Stimulated activated CD4-positive, alpha-beta T cell treated with anti-CD3 and anti-CD28 coated beads, Interleukin-12 subunit alpha, Interleukin-12 subunit beta, amount 100 ng/mL, for 24 hours (primary cell): Measurements from ENCODE around the gene HOXA6.

Source experiments
- DNase-seq, 2 experiments: peaks; one replicate each; pipeline ENCODE4 v3.0.0-alpha.2; 2020; ENCODE audit warnings: low read depth in 2 of 2

The HOXA6 gene

DNA sequence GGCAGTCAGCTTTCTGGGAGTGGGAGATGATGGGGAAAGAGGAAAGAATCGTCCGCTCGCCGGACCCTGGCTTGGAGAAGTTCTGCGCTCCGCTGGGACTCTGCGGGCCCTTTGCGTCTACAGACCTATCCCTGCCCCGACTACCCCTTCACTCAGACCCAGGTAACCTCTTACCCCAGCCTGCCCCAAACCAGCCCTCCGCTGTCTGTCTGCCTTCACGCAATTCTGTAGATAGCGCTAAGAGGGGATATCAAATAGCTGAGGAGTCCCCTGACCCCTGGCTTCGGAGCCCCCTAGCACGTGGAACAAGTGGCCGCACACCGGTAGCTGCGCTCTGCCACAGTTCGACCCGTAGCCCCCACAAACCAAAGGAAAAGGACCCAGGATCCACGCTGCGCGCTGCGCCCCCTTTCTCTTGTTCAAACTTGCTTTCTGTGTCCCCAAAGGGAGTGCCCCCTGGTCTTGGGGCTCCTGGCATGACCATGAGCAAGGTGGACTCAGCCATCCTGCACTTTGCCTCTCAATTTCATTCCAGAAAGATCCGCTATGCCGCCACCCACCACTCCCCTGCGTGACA, 24.0 kb downstream of the HOXA6 start:
- DNase-seq: no peak

DNA sequence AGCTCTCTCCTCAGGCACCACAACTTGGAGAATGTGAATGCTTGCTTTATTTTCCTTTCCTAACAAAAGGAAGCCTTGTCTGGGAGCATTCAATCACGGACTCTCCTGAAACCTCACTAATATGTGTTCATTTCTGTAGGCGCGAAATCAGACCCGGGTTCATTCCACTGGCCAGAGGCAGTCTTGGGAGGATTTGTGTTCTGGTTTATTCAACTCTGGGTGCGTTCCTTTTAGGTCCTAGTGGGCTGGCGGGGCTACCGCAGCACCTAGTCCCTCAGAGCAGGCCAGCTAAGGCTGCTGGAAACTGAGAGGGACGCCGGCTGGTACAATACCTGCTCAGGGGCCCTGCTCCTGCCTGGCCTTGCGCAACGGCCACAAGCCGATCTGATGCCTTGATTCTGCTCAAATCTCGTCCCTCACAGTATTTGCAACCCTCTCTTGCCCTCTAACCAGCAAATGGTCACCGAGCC, 24.5 kb downstream of the HOXA6 start:
- DNase-seq: no peak

DNA sequence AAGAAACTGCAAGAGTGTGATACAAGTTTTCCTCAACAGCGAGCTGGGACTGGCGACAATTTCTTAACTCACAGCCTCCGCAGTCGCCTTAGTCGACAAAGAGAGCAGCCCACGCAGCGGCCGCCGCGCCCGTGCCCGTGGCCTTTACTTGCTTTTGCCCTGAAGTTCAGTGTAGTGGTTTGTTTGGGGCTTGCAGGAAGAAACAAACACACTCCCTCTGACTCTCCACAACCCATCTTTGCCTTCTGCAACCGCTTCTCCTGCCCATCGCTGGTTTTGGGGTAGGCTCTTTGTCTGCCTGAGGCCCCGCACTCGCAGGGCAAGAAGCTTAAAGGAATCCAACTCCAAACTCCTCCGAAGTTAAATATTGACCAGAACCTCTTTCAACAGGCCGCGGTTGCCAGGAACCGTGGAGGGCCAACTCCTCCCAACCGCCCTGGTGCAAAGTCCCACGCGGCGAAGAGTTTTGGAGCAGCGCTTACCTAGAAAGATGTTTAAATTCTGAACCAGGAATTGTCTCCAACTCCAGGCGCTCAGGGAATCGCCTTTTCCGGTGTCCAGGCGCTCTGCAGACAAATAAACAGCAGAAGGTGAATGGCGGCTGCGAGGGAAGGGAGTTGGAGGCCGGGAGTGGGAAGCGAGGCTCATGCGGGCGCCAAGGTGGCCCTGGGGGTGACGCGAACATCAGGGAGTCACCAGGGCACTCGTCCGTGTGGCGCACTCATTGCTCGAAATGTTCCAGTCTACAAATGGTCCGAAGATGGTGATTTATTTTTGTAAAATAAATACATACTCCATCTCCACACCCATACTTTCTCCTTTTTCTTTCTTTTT, 25.3 kb downstream of the HOXA6 start:
- no peak for DNase-seq

DNA sequence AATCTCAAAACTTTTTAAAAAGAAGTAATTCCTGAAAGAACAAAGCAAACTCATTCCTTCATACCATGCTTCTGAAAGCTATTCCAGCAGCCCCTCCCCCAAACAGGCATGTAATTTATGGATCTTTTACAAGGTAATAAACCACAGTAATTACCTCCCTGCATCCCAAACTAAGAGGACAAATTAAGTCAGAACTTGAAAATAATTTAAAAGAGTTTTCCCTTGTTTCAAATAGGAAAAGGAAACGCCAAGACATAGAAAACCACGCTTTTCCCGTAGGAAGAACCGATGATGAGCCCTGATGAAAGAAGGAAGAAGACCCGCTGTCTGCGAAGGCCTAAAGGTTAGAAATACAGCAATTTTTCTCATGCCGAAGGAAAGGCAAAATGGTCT, 25.9 kb downstream of the HOXA6 start:
- DNase-seq: no peak

DNA sequence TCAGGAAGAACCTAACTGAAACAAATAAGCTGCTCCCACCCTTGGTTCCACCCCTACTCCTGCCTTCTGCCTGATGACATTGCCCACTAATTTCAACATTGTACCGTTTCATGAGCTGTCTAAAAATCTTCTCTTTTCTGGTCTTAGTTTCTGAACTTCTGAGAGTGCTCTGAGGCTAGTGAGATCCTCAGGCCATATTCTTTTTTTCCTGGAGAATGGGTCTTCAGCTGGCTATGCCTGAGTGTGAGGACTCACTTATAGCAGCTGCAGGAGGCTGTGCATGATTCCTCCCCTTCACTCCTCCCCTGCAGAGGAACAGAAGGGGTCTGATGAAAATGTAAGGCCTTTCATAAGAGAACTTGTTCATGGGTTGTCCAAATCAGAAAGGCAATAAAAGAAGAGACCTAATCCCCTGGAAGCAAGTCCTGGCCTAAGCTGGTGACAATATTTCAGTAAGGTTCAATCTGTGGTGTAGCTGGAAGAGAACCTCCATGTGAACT, 28.1 kb downstream of the HOXA6 start:
- DNase-seq: no peak

DNA sequence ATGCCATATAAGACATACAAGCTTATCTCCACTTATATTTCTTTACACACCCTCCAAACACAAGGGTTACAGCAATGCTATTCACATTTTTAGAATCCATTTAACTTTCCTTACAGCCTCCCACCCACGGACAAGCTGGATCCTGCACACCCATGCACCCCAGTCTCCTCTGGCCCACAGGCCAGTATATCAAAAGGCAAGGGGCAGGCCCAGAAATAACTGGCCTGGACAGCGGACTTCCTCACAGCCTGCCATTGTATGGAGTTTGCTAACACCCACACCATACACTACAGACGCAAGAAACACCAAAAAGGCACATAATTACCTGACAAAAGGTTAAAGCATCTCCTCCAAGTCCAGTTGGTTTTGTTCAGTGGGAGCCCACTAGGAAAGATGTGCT, 29.0 kb downstream of the HOXA6 start:
- no peak for DNase-seq

DNA sequence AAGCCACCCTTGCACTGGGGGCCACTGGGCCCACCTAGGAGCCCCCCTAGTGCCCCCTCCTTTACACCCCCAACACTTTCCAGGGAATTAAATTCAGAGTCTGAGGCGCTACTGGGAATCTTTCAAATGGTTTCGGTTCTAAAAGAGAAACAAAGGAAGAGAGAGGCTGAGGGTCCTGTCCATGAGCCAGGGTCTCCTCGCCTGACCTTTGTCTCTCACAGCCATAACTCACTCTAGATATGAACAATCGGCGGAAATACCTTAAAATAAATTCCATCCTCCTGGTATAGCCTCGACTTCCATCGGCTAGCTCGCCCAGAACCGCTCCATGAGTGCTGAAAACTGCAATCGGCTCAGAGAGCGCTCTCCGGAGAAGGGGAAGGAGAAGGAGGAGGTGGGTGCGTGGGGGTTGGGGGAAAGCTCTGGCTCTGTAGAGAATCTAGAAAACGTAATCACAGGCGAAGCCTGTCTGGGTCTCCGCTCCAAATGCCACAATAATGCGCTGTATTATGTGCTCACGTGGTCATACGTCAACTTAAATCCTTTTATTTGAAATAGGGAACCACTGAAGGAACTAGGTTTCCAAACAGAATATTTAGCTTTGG, 29.6 kb downstream of the HOXA6 start:
- no peak for DNase-seq

DNA sequence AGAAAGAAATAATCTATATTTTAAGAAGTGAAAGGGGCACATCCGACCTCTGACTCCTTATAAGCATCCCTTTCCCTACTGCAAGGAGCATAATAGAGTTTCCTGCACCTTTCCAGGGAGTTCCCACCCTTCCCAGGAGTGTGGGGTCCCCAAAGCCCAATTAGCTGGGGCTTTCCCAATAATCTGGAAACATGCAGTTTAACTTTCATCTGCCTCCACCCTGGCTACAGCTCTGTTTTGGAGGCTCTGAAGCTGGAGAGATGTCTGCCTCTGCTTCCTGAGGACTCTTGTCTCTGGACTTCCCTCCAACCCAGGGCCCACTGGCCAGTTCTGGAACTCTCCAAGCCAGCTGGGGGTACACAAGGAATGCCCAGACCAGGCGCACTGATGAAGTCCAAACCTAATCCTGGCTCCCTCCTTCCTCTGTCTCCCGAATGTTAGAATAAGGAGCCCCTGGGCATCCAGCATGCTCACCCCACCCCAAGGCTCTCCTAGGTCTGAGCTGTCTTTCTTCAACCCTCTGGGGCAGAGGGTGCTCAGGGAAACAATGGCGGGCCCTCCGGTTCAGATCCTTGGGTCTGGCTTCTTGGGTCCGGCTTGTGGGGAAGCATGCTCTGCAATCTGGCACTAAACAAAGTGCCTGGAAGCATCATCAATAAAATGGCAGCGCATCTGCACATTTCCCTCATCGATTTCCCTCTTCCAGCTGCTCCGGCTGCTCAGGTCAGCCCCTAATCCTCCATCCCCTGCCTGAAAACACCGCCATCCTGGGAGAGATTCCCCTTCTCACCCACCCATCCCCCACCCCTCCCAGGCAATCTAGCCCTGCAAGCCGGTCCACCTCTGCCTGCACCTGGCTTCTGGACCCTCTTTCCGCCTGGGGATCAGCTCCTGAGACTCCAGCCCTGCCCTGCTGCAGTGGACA, 30.4 kb downstream of the HOXA6 start:
- no peak for DNase-seq

DNA sequence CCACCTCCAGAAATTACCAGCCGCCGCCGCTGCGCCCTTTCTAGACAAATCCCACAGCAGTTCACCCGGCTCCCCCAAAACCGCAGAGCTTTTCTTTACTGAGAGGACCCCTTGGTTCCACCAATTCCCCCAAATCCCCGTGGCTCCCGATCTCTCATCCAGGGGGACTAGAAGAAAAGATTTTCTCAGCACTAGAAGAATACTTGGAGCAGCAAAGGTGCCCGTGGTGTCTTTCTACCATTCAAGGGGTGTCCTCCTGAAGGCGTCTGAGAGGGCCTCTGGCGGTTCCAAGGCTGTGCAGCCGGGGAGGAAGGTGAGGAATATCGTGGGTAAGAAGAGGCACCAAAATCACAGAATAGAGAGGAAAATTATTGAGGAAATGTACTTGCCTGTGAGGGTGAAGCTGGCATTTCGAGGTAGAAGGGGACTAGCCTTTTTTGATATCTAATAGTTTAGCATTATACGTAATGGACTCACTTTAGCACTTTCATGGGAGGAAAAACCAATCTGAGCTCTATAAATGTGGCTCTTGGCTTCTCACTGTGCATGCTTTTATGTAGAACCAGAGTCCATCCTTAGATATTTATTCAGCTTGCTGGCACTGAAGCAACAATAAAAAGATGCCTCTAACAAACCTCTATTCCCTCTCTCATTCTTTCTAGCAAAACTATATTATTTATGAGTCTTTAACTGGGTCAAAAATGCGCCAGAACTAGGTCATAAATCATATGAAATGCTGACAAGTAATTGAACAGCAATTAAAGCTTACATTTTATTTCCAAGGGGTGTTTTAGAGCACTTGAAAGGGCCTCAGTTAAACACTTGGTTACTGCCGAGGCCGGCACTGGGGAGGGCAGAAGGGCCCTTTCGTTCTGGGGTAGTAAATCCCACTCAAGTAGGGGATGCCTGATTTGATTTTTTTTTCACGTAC, 31.3 kb downstream of the HOXA6 start:
- DNase-seq: no peak

DNA sequence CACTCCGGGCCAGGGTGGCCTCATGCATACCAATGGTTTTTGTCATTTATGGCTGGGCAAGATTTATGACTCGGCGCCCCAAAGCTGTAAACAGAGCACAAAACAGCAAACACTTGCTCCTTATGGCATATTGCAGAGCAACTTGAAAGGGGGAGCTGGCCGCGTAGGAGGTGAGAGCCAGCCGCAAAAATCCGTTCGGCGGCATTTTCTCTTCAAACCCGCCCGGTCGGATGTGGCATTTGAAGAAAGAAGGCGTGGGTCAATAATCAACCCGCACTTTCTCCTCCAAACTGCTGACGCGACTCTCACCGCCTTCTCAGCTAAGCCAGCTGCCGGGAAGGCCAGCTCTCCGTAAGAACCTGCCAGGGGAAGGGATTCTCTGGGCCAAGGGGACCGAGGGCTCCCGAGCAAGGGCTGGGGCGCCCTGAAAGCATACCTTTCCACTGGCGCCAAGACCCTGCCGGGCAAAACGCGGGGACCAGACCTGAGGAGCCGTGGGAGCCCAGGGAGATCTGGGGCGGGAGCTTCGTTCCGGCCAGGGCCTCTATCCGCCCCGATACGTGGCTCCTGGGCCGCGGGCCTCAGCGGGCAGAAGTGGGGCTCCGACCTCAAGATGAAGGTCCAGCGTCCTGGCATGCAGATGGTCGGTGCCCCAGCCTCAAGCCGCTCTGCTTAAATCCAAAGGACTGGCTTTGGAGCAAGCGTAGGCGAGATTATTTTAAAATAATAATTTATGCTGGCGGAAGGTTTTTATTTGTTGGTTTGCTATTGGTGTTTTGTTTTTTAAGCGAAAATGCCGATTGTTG, 32.1 kb downstream of the HOXA6 start:
- no peak for DNase-seq

DNA sequence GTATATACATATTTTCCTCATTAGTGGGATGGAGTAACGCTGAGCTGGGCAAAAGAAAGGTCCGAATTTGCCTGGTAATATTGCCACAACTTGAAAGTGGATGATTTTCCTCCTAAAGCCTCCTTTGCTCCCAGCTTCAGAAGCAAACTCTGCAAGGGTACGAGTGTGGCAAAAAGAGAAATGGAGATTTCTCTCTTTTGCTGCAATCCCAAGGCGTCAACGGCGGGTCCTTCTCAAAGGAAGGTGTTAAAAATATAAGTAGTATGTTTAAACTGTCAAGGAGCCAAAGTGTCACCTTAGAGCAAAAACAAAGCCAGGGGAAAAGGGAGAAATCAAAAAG, 32.7 kb downstream of the HOXA6 start:
- no peak for DNase-seq

DNA sequence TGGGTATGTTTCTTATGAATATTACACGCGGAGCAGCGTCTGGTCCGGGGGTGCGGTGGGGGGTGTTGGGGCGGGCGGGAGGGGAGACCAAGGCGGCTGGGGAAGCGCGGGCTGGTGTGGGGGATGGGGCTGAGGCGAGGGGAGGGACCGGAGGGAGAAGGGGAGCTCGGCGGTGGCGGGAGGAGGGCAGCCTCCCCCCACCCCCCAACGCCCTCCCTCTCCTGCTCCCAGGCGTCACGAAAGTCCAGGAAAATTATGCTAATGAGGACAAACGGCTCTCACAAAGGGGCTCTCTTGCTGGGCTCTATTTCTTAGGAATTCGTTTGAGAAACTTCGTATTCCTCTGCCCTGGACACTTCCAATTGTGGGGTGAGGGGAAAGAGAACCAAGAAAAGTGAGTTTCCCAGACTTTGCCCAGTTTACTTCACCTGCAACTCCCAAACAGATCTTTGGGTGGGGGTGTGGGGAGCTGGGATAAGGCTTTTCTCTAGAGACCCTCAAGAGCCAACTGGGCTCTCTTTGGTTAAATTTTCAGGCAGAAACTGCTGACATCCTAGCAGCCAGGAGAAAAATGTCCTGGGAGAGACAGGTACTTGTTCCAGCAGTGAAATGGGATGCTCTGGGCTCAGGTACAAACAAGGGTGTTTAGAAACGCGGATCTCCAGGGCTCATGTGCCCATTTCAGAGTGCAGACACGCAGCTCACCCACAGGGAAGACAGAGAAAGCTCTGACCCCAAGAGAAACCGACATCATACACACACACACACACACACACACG, 33.4 kb downstream of the HOXA6 start:
- DNase-seq: no peak

DNA sequence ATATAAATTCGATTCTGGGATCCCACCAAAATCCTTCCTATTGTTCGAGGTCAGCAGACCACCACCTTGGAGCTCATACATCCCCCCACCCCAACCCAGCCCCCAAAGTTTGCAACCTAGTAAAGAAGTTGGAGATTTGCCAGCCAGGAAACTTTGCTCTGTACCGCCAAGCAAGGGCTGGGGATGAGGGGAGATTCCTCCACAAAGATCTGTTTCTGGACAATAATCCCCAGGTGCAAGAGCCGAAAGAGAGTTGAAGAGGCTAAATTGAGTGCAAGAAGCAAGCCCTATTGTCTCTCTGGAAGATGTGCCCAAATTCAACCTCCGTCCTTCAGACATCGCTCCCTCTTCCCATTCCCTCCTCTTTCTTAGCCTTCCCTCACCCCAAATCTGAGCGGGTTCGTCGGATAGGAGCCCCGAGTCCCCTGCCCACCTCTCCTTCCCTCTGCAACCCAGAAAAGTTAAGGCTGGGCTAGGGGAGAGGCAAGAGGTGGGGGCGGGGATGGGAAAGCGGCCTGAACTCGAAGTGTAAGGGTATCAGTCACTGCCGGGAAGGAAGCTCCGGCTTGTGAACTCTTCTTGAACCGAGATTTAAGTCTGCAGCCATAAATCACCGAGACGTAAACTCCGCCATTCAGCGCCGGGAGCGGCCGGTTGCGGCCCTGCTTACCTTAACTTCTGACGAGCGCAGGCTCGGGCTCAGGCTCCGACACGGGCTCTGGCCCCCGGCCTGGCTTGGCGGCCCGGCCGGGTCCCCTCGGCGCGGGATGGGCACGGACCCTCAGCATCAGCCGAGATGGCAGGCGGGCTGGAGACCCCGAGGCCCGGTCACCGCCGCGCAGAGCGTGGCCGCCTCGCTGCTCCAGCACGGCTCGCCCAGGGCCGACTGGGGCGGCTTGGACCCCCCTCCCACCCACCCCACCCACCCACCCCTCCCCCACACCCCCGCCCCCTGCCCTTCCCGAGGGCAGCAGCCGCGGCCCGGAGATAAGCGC, 34.3 kb downstream of the HOXA6 start:
- DNase-seq: no peak

DNA sequence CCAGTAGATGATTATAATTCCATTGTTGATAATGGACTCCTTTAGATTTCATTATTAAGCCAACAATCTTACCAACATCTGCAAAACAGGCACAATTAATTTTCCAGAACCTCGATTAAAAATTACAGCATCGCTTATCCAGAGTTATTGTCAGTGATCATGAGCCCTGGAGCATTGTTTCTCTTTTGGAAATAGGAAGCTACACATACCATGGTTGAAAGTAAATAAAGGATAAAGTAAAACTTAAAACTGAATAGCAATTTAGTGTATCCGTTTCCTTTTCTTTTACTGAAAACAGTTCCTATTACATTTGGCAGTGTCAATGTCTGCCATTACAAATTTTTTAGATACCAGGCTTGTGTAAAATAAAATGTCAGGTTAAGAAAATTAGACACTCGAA, 35.2 kb downstream of the HOXA6 start:
- no peak for DNase-seq

DNA sequence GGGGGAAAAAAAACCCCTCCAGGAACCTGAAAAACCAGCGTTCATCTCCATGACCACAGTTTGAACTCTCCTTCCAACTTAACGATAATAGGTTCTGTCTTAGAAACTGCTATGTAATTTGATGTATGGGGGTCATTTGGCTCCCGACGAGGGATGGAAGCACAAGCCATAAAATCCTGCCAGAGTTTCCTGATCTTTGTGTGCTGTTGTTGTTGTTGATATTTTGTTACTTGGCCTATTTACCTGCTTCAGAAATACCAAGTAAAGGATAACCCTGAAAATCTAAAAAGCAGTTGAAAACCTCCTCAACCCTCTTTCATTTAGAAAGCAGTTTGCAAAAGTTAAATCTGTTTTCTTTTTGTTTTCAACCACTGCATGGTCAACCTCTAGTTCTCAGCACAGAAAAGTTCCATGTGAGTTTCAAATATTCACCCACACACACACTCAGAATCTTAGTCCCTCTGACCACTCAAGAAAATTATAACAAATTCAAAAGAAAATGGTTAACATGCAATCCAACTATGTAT, 35.8 kb downstream of the HOXA6 start:
- DNase-seq: no peak

DNA sequence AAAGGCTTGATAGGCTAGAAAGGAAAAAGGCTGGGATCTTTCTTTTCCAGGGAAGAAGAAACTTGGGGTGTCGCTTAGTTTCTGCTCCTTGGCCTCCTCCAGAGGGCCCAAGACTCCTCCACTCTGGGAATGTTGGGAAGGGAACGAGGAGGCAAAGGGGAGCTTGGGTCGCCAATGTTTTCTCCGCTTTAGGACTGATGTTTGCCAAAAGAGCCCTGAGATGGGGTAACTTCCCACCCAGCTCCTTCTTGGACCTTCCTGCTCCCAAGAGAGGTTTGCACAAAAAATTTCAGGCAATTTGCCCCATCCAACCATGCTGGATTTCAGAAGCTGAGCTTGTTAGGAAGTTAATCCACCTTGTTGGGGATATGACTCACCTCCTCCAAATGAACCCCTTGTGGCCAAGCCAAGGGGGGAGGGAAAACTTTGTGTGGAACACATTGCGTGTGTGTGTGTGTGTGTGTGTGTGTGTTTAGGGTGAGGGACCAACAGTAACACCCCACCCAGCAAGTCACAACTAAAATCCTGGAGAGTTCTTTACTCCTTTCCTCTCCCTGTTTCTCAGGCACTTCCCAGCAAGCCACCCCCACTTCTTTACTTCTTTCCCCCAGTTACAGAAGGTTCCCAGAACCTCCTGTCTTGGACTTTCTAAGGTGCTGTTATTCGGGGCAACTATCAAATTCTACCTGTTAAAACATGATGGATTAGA, 36.4 kb downstream of the HOXA6 start:
- DNase-seq: no peak
